MM.1S (cell line): ENCODE measurements around the gene GPX7.

Experiments
- CTCF ChIP-seq: fragments of 300-600 bp; sonication (generic); IDR thresholded peaks from 2 replicates; pipeline ENCODE4 v1.5.1; 2016; ENCODE audit warnings: antibody characterized with exemption, low read length, mixed read lengths
- EZH2 ChIP-seq: fragments of 300-600 bp; sonication (generic); optimal IDR thresholded peaks from 2 replicates; pipeline ENCODE3; 2017; ENCODE audit warnings: low read depth, mild to moderate bottlenecking, antibody characterized with exemption, low read length, mixed read lengths
- EZH2phosphoT487 ChIP-seq: fragments of 300-600 bp; sonication (generic); IDR thresholded peaks from 2 replicates; pipeline ENCODE4 v1.6.1; 2018; ENCODE audit warnings: antibody characterized with exemption, low read length

GRCh38 chr1:52598729-52599128, 3.4 kb upstream of the GPX7 start:
- no peak for TF ChIP-seq CTCF
- no peak for TF ChIP-seq EZH2
- TF ChIP-seq EZH2phosphoT487, result no peak
